HUDEP-2 (cell line): ENCODE results near the gene FUT8.

ENCODE experiments used
- DNase-seq, 76 experiments: peaks; one replicate each; lab custom pipeline; 2025; ENCODE audit not compliant: unreplicated experiment in 76 of 76; lab: John Stamatoyannopoulos, UW

Gene FUT8

DNA sequence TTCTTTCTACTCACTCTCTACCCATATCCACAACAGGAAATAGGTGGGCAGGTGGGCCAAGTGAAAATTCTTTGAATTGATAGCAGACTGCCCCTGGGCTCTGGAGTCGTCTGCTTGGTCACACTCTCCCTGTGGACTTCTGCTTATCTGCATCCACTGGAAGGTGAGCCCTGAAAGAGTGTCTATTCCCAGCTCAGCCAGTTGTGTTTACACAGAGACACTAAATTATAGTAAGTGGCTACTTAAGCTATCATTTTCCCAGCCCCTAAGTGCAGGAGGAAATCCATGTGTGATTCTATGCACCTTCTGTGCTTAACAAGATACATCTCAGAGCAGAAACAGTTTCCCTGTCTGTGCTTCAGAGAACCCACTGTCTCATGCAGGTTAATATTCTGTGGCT, 338.4 kb downstream of the FUT8 start:
- no peak for DNase-seq

DNA sequence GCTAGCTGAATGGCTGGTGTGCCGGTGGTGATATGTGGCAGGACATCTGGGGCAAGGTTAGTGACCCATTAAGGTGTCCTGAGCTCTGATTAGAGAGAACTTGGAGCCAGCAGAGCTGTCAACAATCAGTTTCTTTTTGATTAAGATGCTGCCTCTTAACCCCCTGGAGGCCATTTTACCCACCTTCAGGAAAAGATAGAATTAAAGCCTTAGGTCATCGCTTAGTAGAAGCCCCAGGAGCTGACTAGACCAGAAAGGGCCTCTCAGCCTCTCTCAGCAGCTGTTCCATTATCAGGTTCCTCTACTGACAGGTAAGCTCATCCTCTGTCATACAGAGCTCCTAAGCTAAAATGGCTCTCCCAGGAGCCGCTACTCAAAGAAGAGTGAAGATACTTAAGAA, 339.0 kb downstream of the FUT8 start:
- DNase-seq, result no peak

DNA sequence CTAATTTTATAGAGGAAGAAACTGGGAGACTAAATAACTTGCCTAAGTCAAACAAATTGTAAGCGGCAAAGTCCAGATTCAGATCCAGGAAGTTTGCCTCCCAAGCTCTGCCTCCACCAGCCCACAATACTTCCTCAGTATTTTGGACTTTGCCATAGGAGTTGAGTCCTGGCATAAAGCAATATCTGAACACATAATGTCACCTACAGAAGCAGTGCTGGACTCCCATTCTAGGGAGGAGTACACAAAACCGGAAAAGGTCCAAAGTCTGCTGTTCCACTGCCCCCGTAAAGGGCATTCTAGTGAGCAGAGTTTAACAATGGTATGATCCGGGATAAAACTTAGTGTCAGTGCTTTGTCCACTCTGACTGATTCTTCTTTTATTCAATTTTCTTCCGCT, 340.5 kb downstream of the FUT8 start:
- no peak for DNase-seq

DNA sequence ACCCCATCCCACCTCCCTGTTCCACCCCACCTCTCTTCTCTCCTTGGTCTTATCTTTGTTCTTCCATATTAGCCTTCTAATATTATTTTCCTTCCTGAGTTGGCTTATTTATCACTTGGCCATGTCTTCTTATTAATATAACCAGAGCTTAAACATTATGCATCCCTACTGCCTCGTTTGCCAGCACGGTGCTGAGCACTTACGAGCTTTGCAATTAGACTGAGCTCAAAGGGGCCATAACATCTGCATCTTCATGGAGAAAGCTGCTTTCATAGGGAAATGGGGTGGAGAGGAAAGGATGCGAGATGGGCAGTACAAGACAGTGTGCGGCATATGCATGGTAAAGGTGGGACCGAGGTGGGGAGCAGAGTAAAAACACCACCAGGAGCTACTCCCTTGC, 342.8 kb downstream of the FUT8 start:
- no peak for DNase-seq

DNA sequence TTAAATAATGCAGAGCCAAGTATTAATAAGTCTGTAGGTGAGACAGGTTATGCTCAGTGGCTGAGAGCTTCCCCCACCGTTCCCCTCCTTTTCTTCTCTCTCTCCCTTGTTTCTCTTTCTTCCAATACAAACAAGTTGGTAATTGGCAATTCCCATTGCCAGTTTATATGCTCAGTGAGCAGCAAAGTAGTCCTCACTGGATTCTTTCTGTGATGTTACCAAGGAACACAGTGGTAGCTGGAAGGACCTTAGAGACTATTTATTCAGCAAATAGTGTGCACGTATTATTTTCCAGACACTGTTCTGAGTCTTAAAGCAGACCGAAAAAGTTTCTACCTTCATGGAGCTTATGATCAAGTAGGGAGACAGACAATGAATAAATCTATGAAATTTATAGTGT, 344.4 kb downstream of the FUT8 start:
- no peak for DNase-seq

DNA sequence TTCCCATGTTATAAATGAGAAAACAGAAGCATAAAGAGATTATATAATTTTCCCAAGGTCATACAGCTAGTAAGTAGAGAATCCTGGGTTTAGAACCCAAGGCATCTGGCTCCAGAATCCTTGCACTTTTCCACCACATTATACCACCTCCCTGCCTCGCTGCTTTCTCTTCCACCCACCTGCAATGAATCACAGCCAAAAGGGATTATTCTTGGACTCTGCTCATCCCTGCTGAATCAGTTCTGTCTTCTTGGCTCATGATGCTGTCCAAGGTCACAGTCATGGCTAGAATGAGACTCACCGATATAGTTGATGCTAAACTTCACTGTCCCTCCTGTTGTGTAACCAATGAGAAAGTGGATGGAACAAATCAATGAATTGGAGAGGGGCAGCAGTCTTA, 356.6 kb downstream of the FUT8 start:
- DNase-seq, result no peak

GRCh38 chr14:65770681-65771080, 358.2 kb downstream of the FUT8 start:
- DNase-seq, result no peak

- no peak for DNase-seq
Observed at GRCh38 chr14:65771271-65771670, 358.7 kb downstream of the FUT8 start.

DNA sequence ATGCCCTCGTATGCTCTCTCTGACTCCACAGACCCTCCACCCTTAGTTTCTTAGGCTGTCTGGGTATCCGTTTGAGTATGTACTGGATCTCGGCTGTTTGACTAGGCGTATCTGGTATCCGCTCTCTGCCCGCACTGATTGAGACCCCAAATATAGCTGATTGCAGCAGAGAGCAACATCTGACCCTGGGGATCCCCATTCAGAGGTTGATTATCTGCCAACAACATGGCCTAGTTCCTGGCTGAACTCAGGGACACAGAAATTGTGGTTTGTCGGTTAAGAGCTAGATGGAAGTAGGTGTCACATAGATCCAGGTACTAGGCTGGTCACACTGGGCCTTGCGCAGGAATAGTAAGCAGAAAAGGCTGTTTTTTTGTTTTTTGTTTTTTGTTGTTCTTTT, 359.9 kb downstream of the FUT8 start:
- DNase-seq, result no peak

DNA sequence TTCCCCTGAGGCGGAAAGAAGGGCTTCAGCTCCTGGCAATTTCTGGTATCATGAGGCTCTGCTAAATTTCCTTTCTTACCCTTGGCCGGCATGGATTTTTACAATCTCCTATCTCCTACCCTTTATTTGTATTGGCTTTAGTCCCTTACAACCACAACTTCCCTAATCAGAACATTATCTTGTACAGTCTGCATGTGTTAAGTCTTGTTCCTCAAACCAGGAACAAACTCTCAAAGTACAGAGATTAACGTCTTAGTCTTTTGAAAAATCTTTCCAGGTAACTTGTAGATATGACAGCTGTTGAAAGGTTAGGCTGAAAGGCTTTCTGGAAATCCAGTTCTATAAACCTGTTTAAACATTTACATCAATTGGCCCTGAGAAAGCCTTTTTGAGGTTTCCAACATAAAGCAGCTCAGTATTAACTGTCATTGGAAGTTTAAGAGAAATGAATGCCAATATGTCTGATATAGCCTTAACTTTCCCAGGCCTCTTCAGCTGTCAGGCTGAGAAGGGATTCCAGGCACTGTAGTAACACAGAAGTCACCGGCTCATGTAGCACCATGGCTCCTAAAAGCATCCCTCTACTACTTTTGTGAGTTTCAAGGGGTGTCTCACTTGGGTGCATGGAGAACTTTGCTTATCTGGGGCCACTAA, 360.5 kb downstream of the FUT8 start:
- DNase-seq, result no peak

DNA sequence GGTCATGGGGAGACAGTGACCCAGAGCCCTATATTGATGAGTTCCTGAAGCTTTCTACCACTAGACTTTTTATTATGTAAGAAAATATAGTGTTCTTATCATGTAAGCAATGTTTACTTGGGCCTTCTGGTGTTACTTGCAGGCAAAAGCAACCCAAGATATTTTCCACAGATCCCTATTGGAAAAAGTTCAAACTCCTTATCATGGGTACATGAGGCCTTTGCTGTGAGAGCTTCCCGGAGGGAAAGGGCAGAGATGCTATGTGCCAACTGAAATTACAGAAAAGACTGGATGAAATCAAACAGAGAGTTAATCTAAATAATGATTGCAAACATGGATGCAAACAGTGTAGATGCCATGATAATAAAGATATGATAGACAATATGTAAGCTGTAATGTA, 361.5 kb downstream of the FUT8 start:
- no peak for DNase-seq

DNA sequence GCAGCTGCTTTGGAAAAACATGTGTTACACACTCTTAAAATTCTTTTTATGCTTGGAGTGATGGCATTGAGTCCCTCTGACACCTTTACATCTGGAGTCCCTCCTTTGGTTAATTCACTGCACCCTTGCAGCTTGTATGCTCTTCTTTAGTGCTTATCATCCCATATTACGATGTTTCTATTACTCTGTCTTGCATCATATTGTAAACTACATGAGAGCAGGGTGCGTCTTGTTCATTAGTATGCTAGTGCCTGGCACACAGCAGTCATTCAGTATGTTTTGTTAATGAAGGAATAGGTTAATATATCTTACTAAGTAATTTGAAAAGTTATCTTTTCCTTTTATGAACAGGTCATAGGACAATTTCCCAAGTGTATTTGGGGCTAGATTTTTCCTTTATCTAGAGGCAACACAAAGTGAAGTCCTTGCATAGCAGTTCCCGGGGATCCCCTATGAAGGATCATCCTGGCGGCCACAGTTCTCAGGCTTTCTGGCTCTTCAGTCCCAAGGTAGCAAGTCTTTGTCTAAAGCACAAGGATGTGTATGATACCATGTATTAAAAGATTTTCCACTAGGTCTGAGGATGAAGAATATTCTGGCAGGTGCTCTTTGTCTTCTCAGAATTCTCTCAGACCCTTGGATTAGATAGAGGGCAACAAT, 363.8 kb downstream of the FUT8 start:
- no peak for DNase-seq

GRCh38 chr14:65780566-65780965, 368.0 kb downstream of the FUT8 start:
- DNase-seq, result no peak

GRCh38 chr14:65783101-65783500, 370.6 kb downstream of the FUT8 start:
- no peak for DNase-seq

GRCh38 chr14:65783576-65783975, 371.0 kb downstream of the FUT8 start:
- DNase-seq, result no peak

- DNase-seq, result no peak
Observed at GRCh38 chr14:65784574-65784973, 372.0 kb downstream of the FUT8 start.

GRCh38 chr14:65787461-65787860, 374.9 kb downstream of the FUT8 start:
- no peak for DNase-seq

- no peak for DNase-seq
Observed at GRCh38 chr14:65788876-65789275, 376.3 kb downstream of the FUT8 start.

DNA sequence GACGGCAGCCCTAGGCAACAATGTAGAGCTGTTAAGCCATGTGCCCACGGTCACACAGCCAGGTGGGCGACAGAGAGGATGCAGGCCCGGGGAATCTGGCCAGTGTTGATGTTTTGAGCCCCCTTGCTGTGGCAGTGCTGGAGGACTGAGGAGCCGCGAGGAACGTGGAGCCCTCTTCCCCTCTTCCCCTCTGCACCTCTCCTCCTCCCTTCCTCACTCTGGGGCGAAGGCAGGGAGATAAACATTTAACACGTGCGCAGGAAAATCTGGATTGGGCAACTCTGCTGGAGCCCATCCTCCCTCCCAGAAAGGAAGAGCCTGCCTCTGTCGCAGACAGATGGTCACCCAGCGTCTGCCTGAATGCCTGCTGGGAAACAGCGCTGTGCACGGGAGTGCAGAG, 376.8 kb downstream of the FUT8 start:
- DNase-seq, result no peak

GRCh38 chr14:65790172-65790815, 377.8 kb downstream of the FUT8 start:
- no peak for DNase-seq

DNA sequence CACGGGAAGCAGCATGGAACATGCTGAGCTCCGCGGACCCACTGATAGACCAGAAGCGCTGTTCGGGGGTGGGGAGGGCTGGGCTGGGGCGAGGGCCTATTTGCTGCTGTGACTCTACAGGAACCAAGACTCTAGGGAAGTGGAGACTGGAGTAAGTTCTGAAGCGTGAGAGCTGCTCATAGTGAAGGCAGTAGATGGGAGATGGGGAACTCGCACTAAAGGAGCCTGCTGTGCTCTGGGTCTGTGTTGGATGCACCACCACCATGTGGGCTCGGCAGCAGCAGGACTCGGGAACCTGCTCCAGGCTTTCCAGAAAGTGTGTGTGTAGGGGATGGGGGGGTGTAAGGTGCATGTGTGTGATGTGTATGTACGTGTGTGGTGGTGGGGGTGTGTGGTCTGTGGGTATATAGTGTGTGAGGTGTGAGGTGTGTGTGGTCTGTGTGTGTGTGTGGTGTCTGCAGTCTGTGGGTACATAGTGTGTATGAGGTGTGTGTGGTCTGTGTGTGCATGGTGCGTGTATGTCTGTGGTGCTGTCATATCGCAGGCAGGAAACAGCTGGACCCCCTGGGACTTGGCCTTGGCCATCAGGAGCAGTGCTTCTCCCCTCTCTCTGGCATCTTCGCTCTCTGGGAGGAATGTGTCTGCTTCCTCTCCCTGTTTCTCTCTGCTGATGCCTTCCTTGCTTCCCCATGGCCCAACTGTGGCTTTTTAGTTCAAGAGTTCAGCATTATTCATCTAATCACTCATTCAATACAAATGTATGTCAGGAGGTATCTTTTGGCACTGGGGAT, 378.9 kb downstream of the FUT8 start:
- no peak for DNase-seq
